ENCODE data around the gene TRAPPC14. TPM values are rescaled to one million over a fixed set of nuclear protein-coding genes. Genes with fewer than 3 reads are reported as not detected.

TRAPPC14 gene
- total and polyA plus RNA-seq, 2 of the 8 experiments (the other 6 are each of a cell fraction or from before 2014, with no cell fraction given), result 11.9 to 22.1 TPM

DNA sequence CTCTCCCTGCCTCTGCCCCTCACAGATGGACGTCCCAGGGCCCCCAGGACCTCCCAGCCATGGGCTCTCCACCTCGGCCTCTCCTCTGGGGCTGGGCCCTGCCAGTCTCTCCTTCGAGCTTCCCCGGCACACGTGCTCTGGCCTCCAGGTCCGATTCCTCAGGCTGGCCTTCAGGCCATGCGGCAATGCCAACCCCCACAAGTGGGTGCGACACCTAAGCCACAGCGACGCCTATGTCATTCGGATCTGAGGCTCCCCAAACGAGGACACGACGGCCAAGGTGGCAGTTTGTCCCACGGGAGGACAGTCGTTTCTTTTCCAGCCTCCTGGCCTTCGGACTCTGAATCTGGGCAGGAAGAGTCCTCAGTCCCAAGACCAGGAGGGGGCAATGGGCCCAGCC is 51.9 kb downstream of the TRAPPC14 start:
- Histone ChIP-seq H3K56ac (replicated peaks; ENCODE audit: insufficient read length, low read depth, low read length) (no peak overlapping the region), H3K4me1 (replicated peaks in 1 of 4; ENCODE audit: control insufficient read depth in 3 of 4, insufficient read depth in 4 of 4, low read length in 3 of 4) (no peaks in the 10 kb centered on the region; a peak in 2 of 7 replicates), H3K27ac (ENCODE audit: low read depth, low read length) (no peak overlapping the region), H3K23me2 (ENCODE audit: low read depth, low read length) (no peaks in the 10 kb centered on the region), H2BK12ac (ENCODE audit: low read depth, low read length) (no peak overlapping the region), H3K9me3 (ENCODE audit: insufficient read depth in 2 of 2, low read depth in 1 of 2, low read length in 1 of 2) (no peaks in the 10 kb centered on the region), H3K36me3 (ENCODE audit: control insufficient read depth in 2 of 4, insufficient read depth in 4 of 4, low read length in 3 of 4) (peaks cover 9 to 50% (median 34%) of the 10 kb centered on the region in 4 experiments; a peak in 7 of 8 replicates), H3K79me2 (ENCODE audit: control insufficient read depth in 1 of 2, insufficient read depth in 2 of 2, low read length in 2 of 2) (0 out of 4 replicates have a peak, but pooled peaks cover 0 to 6% of the 10 kb centered on the region in 2 experiments), H3K23ac (ENCODE audit: insufficient read length) (no peak overlapping the region), H4K8ac (ENCODE audit: extremely low read depth, insufficient read depth, low read length) (no peak overlapping the region), H4K20me1 (replicated peaks in 1 of 2; ENCODE audit: control insufficient read depth in 1 of 2, insufficient read depth in 2 of 2, low read length in 2 of 2) (peaks cover 5% of the 10 kb centered on the region in 2 experiments), H3K4ac (replicated peaks; ENCODE audit: insufficient read length, low read depth, low read length) (no peak overlapping the region), H3K4me2 (ENCODE audit: insufficient read depth in 1 of 2, low read depth in 2 of 2, low read length in 2 of 2) (no peak overlapping the region), H4K91ac (replicated peaks; ENCODE audit: insufficient read length, low read length) (no peak overlapping the region), H3K27me3 (replicated peaks in 1 of 4; ENCODE audit: control insufficient read depth in 3 of 4, extremely low read depth in 1 of 4, insufficient read depth in 3 of 4, low read length in 3 of 4) (no peaks in the 10 kb centered on the region), H3K79me1 (ENCODE audit: low read depth, low read length) (no peaks in the 10 kb centered on the region; the same call in 1 of the 2 replicates), H3K18ac (ENCODE audit: extremely low read depth, low read length) (no peak overlapping the region), H4K5ac (ENCODE audit: insufficient read length, low read depth, low read length) (no peak overlapping the region), H2AK5ac (ENCODE audit: low read depth, low read length) (no peak overlapping the region), H2AFZ (ENCODE audit: low read length) (no peak overlapping the region), H3K14ac (ENCODE audit: insufficient read length) (no peak overlapping the region), H3K9ac (replicated peaks in 1 of 4; ENCODE audit: extremely low read depth in 1 of 4, low read depth in 3 of 4, low read length in 3 of 4) (no peak overlapping the region), H2BK5ac (ENCODE audit: low read depth, low read length) (no peak overlapping the region), H2BK15ac (ENCODE audit: low read length) (no peak overlapping the region), H2BK120ac (replicated peaks; ENCODE audit: low read depth, low read length) (no peak overlapping the region), H3K4me3 (ENCODE audit: extremely low read depth in 1 of 4, insufficient read depth in 2 of 4, low read depth in 3 of 4, low read length in 4 of 4) (no peak overlapping the region), H2BK20ac (ENCODE audit: low read length) (no peak overlapping the region)
- no peak for DNase-seq (ENCODE audit: low read depth in 1 of 2, low spot score in 2 of 2)
- ChIA-PET CTCF (ENCODE audit: partially characterized antibody) (interaction anchor here (1.0 to 2.1 kb wide), 2 partner anchors 24 to 26 kb away, joined by 3 to 5 read pairs; no protein-coding TSS in a partner anchor), POLR2A (ENCODE audit: partially characterized antibody) (interaction anchor here (1.8 to 20.0 kb wide), 3 partner anchors 11 to 21 kb away, joined by 5 to 722 read pairs (median 414); partner anchors contain the start of genes CNPY4, COPS6, MBLAC1 and TAF6)
- TF ChIP-seq TAF1 (IDR thresholded peaks at IDR 0.05; ENCODE audit: low read depth, low read length) (no peak), KDM1A (IDR thresholded peaks at IDR 0.05; ENCODE audit: borderline replicate concordance, low read length) (no peak), YY1 (IDR thresholded peaks at IDR 0.05; ENCODE audit: low read depth, low read length) (no peak), NRF1 (IDR thresholded peaks at IDR 0.05; ENCODE audit: low read depth, low read length) (no peak), CTBP2 (IDR thresholded peaks at IDR 0.05; ENCODE audit: borderline replicate concordance, insufficient read depth, insufficient read length, low read length) (no peak), SP1 (IDR thresholded peaks at IDR 0.05; ENCODE audit: low read depth, low read length) (no peak)
- TF ChIP-seq, protein P1, sequence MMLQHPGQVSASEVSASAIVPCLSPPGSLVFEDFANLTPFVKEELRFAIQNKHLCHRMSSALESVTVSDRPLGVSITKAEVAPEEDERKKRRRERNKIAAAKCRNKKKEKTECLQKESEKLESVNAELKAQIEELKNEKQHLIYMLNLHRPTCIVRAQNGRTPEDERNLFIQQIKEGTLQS (IDR thresholded peaks at IDR 0.05; ENCODE audit: insufficient read depth, low read depth, low read length), result no peak
- no peak for FAIRE-seq
- WGBS, 2 experiments (ENCODE audit: extremely low coverage in 1 of 2, insufficient coverage in 1 of 2, insufficient read length in 1 of 2, insufficient replicate concordance in 2 of 2, low coverage in 1 of 2, low lambda C conversion rate in 2 of 2, missing lambda C conversion rate in 1 of 2), result 96% methylated on average over 11 of the region's 17 CpGs; no CpG with 5 or more reads in 1 of the 2 experiments

Data from H1 (cell line).